Panc1 (cell line): ENCODE data around the gene ARHGAP8. TPM values are rescaled to one million over a fixed set of nuclear protein-coding genes. Genes with fewer than 3 reads are reported as not detected.

Source experiments
- ATAC-seq: fragments of 200-7000 bp; cut with Tn5 transposase; 2 replicates; pipeline ENCODE4 v1.9.1; 2020; ENCODE audit warnings: mild to moderate bottlenecking, moderate library complexity
- BruUV-seq: library from RNA; stranded (reverse); fragments of 400-500 nt; replicated peaks from 2 replicates; lab custom pipeline; 2021; lab: Mats Ljungman, UMichigan
- CTCF ChIA-PET: fragments of 300-600 bp; sonication (Branson Sonifier 250); formaldehyde crosslinking; loops from one replicate; lab custom pipeline; 2022; ENCODE audit warnings: antibody characterized with exemption; lab: Charles Lee
- POLR2A ChIA-PET: fragments of 300-600 bp; sonication (Branson Sonifier 250); formaldehyde crosslinking; loops from one replicate; lab custom pipeline; 2022; ENCODE audit warnings: antibody characterized with exemption; lab: Charles Lee
- DNase-seq: peaks from one replicate; pipeline ENCODE4 v3.0.0-alpha.2; 2010; ENCODE audit warnings: low read depth, low spot score
- H3K27ac ChIP-seq: 2 replicates; pipeline ENCODE4 v1.5.1; 2011; ENCODE audit warnings: mild to moderate bottlenecking, low read length, inconsistent platforms
- H3K27me3 ChIP-seq: fragments of 200-500 bp; sonication (Bioruptor generic); 2 replicates; pipeline ENCODE4 v1.6.0; 2014; ENCODE audit warnings: low read length, inconsistent platforms; ENCODE audit not compliant: control insufficient read depth, insufficient read depth
- H3K36me3 ChIP-seq: fragments of 200-500 bp; sonication (Bioruptor generic); 2 replicates; pipeline ENCODE4 v1.5.1; 2014; ENCODE audit warnings: inconsistent platforms, mild to moderate bottlenecking, low read length, moderate library complexity; ENCODE audit not compliant: control insufficient read depth, insufficient read depth
- H3K4me1 ChIP-seq: 2 replicates; pipeline ENCODE4 v1.5.1; 2011; ENCODE audit warnings: inconsistent platforms, mild to moderate bottlenecking, low read length, moderate library complexity; ENCODE audit not compliant: control insufficient read depth, insufficient read depth
- H3K4me3 ChIP-seq, 2 experiments: 2 replicates each; pipeline ENCODE4 v1.5.1; 2011 to 2012; ENCODE audit warnings: low read depth in 2 of 2, low read length in 2 of 2, mild to moderate bottlenecking in 2 of 2, inconsistent platforms in 1 of 2, moderate library complexity in 1 of 2
- H3K9me3 ChIP-seq: fragments of 200-500 bp; sonication (Bioruptor generic); 2 replicates; pipeline ENCODE4 v1.5.1; 2014; ENCODE audit warnings: low read depth, mild to moderate bottlenecking, inconsistent platforms, low read length, moderate library complexity; ENCODE audit not compliant: control insufficient read depth, insufficient read depth
- CTCF ChIP-seq: fragments of 450-650 bp; IDR thresholded peaks from 2 replicates; pipeline ENCODE4 v1.5.1; 2017; ENCODE audit warnings: mild to moderate bottlenecking
- POLR2AphosphoS5 ChIP-seq: IDR thresholded peaks from 2 replicates; pipeline ENCODE4 v1.6.1; 2012; ENCODE audit warnings: mild to moderate bottlenecking, low read depth, low read length, moderate library complexity
- REST ChIP-seq, 2 experiments: IDR thresholded peaks; 2 replicates each; pipeline ENCODE4 v1.6.1; 2011 to 2012; ENCODE audit warnings: low read depth in 2 of 2, control low read depth in 1 of 2, low read length in 1 of 2, mild to moderate bottlenecking in 1 of 2, moderate library complexity in 1 of 2; ENCODE audit not compliant: insufficient read depth in 1 of 2
- SIN3A ChIP-seq: IDR thresholded peaks from 2 replicates; pipeline ENCODE4 v1.6.1; 2012; ENCODE audit warnings: low read depth, mild to moderate bottlenecking, low read length, moderate library complexity, borderline replicate concordance; ENCODE audit not compliant: insufficient read depth
- TCF7L2 ChIP-seq: IDR thresholded peaks from 2 replicates; pipeline ENCODE4 v1.6.1; 2011; ENCODE audit warnings: mild to moderate bottlenecking, low read depth, low read length, inconsistent platforms
- in situ Hi-C: cut with HindIII; loops from 2 replicates; pipeline ENCODE4 v1.10.0; 2016; ENCODE audit warnings: low sequenced_read_pairs, low pct_unique_long_range_greater_than_20kb
- intact Hi-C: fragments of 100-400 bp; cut with micrococcal nuclease; formaldehyde crosslinking; loops from one replicate; pipeline ENCODE4 v1.10.0; 2022; ENCODE audit not compliant: unreplicated experiment
- total RNA-seq: library from RNA; stranded (reverse); gene quantifications from one replicate; pipeline ENCODE4 v1.2.1, GENCODE V29; 2021; ENCODE audit not compliant: unreplicated experiment

ARHGAP8 gene
- total RNA-seq, 1 experiment from 2014 or later = 9.2 TPM

GRCh38 chr22:44748524-44748923 is 3.9 kb upstream of the ARHGAP8 start:
- POLR2A ChIA-PET = no interaction called here
- ATAC-seq = no peak
- no peaks in the 10 kb centered on the region for H3K4me1 ChIP-seq
- no peak for DNase-seq
- CTCF ChIA-PET = no interaction called here
- no peaks in the 10 kb centered on the region for H3K9me3 ChIP-seq
- no peaks in the 10 kb centered on the region for H3K27me3 ChIP-seq
- in situ Hi-C loops = no loop called here
- H3K27ac ChIP-seq = no peak overlapping the region
- no peaks in the 10 kb centered on the region; the same call in 1 of the 2 replicates for H3K36me3 ChIP-seq
- TF ChIP-seq SIN3A (no peak), TCF7L2 (no peak), REST (IDR thresholded peaks at IDR 0.05; ENCODE audit: insufficient read depth in 1 of 2, low read depth in 2 of 2, low read length in 1 of 2) (no peak), CTCF (no peak), POLR2AphosphoS5 (no peak)
- H3K4me3 ChIP-seq = no peak overlapping the region
- intact Hi-C loops = no loop called here
- BruUV-seq = no TSS peak

- H3K4me1 ChIP-seq = peaks cover 8% of the 10 kb centered on the region
- TF ChIP-seq POLR2AphosphoS5 = no peak
- no peak for TF ChIP-seq SIN3A
- no peak for TF ChIP-seq CTCF
- no peak for TF ChIP-seq REST (IDR thresholded peaks at IDR 0.05; ENCODE audit: insufficient read depth in 1 of 2, low read depth in 2 of 2, low read length in 1 of 2)
- TF ChIP-seq TCF7L2 = no peak
These were observed 1.9 kb upstream of the ARHGAP8 start for GRCh38 chr22:44750481-44750880.

More at GRCh38 chr22:44750481-44750880, 1.9 kb upstream of the ARHGAP8 start:
- BruUV-seq = no TSS peak
- ChIA-PET POLR2A (no interaction called here), CTCF (no interaction called here)
- no peaks in the 10 kb centered on the region for H3K9me3 ChIP-seq
- in situ Hi-C loops = no loop called here
- H3K36me3 ChIP-seq = no peaks in the 10 kb centered on the region; the same call in 1 of the 2 replicates
- H3K4me3 ChIP-seq = no peak overlapping the region
- ATAC-seq (no peak), DNase-seq (no peak)
- H3K27me3 ChIP-seq = no peaks in the 10 kb centered on the region
- intact Hi-C loops = no loop called here
- H3K27ac ChIP-seq = no peak overlapping the region
